Kidney epithelial cell (primary cell): Measurements from ENCODE around the gene ARF1. TPM values are rescaled to one million over a fixed set of nuclear protein-coding genes. Genes with fewer than 3 reads are reported as not detected.
A peak's percentile ranks its signal among the peaks of the same experiment; 100 is the strongest.

ENCODE experiments used
- DNase-seq: peaks from one replicate; pipeline ENCODE4 v3.0.0-alpha.2; 2010; ENCODE audit warnings: low read depth
- H3K27me3 ChIP-seq: 2 replicates; pipeline ENCODE4 v1.6.0; 2011; ENCODE audit warnings: low read length; ENCODE audit not compliant: control insufficient read depth, insufficient read depth
- H3K36me3 ChIP-seq: 2 replicates; pipeline ENCODE4 v1.5.1; 2011; ENCODE audit warnings: low read length; ENCODE audit not compliant: control insufficient read depth, insufficient read depth
- H3K4me3 ChIP-seq: 2 replicates; pipeline ENCODE4 v1.5.1; 2011; ENCODE audit warnings: low read depth, mild to moderate bottlenecking, control low read depth, low read length
- CTCF ChIP-seq: IDR thresholded peaks from 2 replicates; pipeline ENCODE4 v1.5.1; 2011; ENCODE audit warnings: mild to moderate bottlenecking, moderate library complexity, low read length, control low read depth, inconsistent platforms; ENCODE audit not compliant: insufficient read depth, poor library complexity, severe bottlenecking
- total RNA-seq: library from RNA; depleted of rRNA; stranded (reverse); fragments of >200 nt; gene quantifications from 2 replicates; pipeline ENCODE4 v1.2.3, GENCODE V29; 2015

The ARF1 gene
- total RNA-seq, 1 donor from 2014 or later = 479 TPM

GRCh38 chr1:228037401-228038386, 44.8 kb upstream of the ARF1 start:
- H3K27me3 ChIP-seq = peaks cover 38% of the 10 kb centered on the region
- peak overlapping the region; percentile 5 for H3K4me3 ChIP-seq
- TF ChIP-seq CTCF = no peak
- no peak for DNase-seq
- H3K36me3 ChIP-seq = no peaks in the 10 kb centered on the region

- H3K4me3 ChIP-seq = no peak overlapping the region
- H3K27me3 ChIP-seq = peaks cover 38% of the 10 kb centered on the region
- TF ChIP-seq CTCF = no peak
- H3K36me3 ChIP-seq = no peaks in the 10 kb centered on the region
- DNase-seq = no peak
These were observed 44.0 kb upstream of the ARF1 start for GRCh38 chr1:228038387-228039005.

GRCh38 chr1:228039006-228039903, 43.3 kb upstream of the ARF1 start:
- TF ChIP-seq CTCF = no peak
- Histone ChIP-seq H3K4me3 (no peak overlapping the region), H3K36me3 (no peaks in the 10 kb centered on the region), H3K27me3 (peaks cover 38% of the 10 kb centered on the region)
- DNase-seq = no peak

GRCh38 chr1:228039986-228040385, 42.5 kb upstream of the ARF1 start:
- peaks cover 38% of the 10 kb centered on the region for H3K27me3 ChIP-seq
- no peak for DNase-seq
- TF ChIP-seq CTCF = no peak
- no peak overlapping the region for H3K4me3 ChIP-seq
- no peaks in the 10 kb centered on the region for H3K36me3 ChIP-seq

- H3K4me3 ChIP-seq = no peak overlapping the region
- no peaks in the 10 kb centered on the region for H3K36me3 ChIP-seq
- TF ChIP-seq CTCF = no peak
- DNase-seq = no peak
- H3K27me3 ChIP-seq = peaks cover 38% of the 10 kb centered on the region
These were observed 41.2 kb upstream of the ARF1 start for GRCh38 chr1:228041316-228041715.
